Cardiac atrium fibroblast (primary cell): Measurements from ENCODE around the gene SPRED1. TPM values are rescaled to one million over a fixed set of nuclear protein-coding genes. Genes with fewer than 3 reads are reported as not detected.

Source experiments
- total RNA-seq: library from RNA; depleted of rRNA; stranded (reverse); fragments of >200 nt; gene quantifications from 2 replicates; pipeline ENCODE4 v1.2.3, GENCODE V29; 2015

The SPRED1 gene
- total RNA-seq, result 24.2 and 35.5 TPM in 2 replicates

GRCh38 chr15:38252481-38253350 is at the start of gene SPRED1:
Gene SPRED1, plus strand, starts transcription at chr15:38252836. Its CDS starts 350 bp downstream, at chr15:38253186.

Other genes starting within 250 kb of the SPRED1 start
- gene FAM98B, start 201.3 kb downstream of the SPRED1 start, total RNA-seq, result 6.0 and 10.5 TPM in 2 replicates